GM21737 (cell line): ENCODE results near the gene HENMT1.
"Not testable (repeated sequence)": the region's sequence is repeated elsewhere in the genome, so short reads cannot be mapped to it uniquely, and the experiment has no call there.

ENCODE experiments used
- ATAC-seq: cut with Tn5 transposase; IDR thresholded peaks from one replicate; pipeline ENCODE4 v1.9.1; 2021; ENCODE audit warnings: mild to moderate bottlenecking, moderate library complexity; ENCODE audit not compliant: unreplicated experiment

HENMT1 gene

DNA sequence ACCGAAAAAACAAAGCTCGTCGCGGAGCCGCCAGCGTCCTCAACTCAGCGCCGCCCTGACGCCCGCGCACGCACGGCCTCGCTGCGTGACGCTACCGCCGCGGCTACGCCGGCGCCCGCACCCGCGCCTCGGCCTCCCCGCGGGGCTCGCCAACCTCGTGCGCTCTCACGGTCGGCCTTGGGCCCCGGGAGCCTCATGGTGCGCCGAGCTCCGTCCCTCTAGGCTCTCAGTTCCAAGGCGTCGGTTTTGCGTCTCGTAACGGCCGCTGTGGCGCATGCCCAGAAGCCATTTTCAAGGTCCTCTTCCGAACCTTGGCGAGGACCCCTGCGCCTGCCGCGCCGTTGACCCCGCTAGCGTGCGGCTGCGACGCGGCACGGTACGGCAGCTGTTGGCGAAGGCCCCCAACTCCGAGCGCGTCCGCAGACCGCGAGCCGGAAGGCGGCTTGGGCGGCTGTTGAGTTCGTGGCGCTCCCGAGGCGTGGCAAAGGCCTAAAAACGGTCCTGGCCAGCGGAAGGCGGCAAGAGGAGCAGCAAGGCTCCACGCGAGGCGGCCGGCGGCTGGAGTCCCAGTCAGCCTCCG is at the start of gene HENMT1:
HENMT1 (minus strand) TSS at position 64 of the 580 bp plus-strand sequence. CDS start 1,209 bp downstream, outside the sequence.
- peak; percentile 66 for ATAC-seq

- ATAC-seq = no peak
Measured at GRCh38 chr1:108708691-108709660, 48.1 kb upstream of the HENMT1 start.

GRCh38 chr1:108706643-108707042 is 45.8 kb upstream of the HENMT1 start:
- ATAC-seq = no peak

- ATAC-seq = no peak
Measured at GRCh38 chr1:108704496-108704895, 43.6 kb upstream of the HENMT1 start.

DNA sequence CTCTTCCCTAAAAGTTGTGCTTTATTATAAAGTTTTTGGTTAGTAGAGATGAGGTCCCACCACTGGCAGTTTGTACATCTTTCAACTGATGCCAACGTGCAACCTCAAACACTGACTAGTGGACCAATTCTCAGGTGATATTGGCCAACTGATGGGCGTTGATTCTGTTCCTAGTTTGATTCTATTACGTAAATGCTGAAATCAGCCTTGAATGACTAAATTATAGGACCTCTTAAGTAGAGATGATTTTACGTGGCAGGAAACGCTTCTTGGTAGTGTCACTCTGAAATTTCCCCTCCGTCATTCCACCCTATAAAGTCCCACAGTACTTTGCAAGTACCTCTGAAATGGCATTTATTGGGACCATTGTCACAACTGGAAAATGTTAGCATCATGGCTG is 43.0 kb upstream of the HENMT1 start:
- no peak for ATAC-seq

DNA sequence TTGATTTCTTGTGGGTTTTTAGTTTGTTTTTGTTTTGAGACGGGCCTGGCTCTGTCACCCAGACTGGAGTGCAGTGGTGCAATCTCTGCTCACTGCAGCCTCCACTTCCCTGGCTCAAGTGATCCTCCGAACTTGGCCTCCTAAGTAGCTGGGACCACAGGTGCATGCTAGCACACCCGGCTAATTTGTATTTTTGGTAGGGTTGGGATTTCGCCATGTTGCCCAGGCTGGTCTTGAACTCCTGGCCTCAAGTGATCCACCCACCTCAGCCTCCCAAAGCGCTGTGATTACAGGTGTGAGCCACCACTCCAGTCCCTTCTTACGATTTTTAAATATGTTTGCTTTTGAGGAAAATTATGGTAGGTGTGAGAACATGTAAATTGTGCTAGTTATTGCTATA is 41.2 kb upstream of the HENMT1 start:
- ATAC-seq = not testable (repeated sequence)

GRCh38 chr1:108701176-108701849 is 40.4 kb upstream of the HENMT1 start:
- ATAC-seq = no peak

DNA sequence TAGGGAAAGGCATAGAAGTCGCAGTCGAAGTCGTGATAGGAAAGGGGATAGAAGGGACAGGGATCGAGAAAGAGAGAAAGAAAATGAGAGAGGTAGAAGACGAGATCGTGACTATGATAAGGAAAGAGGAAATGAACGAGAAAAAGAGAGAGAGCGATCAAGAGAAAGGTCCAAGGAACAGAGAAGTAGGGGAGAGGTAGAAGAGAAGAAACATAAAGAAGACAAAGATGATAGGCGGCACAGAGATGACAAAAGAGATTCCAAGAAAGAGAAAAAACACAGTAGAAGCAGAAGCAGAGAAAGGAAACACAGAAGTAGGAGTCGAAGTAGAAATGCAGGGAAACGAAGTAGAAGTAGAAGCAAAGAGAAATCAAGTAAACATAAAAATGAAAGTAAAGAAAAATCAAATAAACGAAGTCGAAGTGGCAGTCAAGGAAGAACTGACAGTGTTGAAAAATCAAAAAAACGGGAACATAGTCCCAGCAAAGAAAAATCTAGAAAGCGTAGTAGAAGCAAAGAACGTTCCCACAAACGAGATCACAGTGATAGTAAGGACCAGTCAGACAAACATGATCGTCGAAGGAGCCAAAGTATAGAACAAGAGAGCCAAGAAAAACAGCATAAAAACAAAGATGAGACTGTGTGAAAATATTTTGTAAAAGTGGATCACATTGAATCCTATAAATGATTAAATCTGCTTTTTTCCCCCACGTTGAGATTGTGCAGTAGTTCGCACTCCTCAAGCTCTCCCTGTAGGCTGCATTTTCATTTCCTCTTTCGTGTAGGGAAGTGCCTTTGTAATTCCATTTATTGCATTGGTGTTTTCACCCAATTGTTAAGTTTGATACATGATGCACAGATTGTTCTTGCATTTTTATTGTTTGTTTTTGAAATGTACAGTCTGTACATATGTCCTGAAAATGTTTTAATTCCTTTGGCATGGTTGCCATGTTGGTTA is 38.8 kb upstream of the HENMT1 start:
- ATAC-seq = no peak

DNA sequence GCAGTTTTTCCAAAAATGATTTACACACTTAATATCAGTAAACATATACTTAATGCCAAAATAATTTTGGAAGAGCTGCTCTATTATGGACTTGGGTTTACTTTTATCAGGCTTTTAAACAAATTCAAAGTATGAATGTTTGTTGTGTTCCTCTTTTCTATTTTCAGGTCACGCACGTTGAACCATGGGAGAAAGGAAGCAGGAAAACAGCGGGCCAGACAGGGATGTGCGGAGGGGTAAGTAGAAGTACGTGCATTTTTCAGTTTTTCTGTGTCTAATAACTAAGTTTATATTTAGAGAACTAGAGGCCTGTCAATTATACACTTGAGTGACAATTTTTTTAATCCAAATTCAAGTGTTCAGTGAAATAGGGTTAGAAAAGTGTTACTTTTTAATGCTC is 34.6 kb upstream of the HENMT1 start:
- no peak for ATAC-seq

DNA sequence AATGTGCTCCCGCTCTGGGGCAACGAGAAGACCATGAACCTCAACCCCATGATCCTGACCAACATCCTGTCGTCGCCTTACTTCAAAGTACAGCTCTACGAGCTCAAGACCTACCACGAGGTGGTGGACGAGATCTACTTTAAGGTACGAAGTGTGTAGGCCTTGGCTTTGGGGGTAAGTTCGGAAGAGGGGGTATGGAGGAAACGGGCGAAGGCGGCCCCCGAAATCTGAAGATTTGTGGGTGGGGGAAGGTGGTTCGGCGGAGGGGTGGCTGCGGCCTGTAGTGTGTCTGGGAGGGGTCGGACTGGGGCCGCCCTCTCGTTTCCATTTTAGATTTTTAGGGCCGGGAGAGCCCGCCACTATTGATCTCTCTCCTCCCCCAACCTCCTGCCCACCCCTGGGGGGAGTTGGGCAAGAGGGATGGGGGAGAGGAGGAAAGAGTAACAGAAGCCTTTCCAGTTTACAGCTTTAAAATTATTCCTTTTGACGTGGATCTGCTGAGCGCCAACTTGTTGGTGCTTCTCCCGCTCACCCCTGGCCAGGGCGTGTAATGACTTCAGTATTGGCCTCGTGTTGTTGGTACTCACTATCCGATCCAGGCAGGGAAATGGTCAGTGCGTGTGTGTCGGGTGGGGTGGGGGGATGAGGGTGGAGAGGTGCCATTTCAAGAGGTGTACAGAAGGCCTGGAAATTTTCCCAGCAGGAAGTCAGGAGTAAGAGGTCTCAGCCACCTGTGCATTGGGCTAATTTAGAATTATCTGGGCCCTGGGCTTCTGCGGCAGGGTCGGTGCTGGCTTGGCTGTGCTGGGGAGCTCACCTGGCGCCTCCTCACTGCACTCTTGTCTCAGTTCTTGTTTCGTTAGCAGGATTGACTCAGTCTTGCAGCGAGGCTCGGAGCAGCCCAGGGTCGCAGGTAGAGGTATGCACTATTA is 32.1 kb upstream of the HENMT1 start:
- peak; percentile 49 for ATAC-seq

DNA sequence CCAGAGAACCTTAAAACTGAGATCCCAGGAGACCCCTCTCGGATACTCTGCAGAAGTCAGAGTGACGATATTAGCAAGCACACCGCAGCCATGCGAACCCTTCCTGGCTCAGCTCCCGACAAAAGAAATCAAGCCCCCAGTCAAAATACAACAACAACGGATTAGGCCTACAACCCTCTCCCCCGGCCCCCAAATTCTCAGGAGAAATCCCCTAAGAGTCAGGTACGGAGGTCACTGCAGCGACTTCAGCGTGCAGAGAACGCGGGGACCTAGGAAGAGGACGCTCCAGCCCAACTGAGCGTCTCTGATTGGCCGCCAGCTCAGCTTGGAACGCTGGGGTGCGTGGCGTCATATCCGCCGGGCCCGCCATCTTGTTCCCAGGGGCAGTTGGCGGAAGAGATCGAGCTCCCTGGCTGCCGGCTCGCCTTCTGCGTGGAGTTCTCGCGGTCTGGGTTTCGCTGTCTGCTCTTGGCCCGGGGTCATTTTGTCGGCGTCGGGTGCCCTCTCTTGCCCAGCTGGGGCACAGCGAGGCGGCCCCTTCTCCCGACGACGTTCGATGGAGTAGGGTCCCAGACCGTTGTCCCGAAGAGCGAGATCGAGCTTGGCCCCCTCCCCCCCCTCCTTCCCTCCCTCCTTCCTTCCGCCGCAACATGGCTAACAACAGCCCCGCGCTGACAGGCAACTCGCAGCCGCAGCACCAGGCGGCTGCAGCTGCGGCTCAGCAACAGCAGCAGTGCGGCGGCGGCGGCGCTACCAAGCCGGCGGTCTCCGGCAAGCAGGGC is 31.2 kb upstream of the HENMT1 start, which contains the start of gene PRPF38B:
PRPF38B (plus strand) TSS at position 369 of the 782 bp plus-strand sequence; CDS start at position 651, 282 bp downstream.
- ATAC-seq = peak; percentile 93

- no peak for ATAC-seq
Measured at GRCh38 chr1:108691128-108691941, 30.4 kb upstream of the HENMT1 start.

DNA sequence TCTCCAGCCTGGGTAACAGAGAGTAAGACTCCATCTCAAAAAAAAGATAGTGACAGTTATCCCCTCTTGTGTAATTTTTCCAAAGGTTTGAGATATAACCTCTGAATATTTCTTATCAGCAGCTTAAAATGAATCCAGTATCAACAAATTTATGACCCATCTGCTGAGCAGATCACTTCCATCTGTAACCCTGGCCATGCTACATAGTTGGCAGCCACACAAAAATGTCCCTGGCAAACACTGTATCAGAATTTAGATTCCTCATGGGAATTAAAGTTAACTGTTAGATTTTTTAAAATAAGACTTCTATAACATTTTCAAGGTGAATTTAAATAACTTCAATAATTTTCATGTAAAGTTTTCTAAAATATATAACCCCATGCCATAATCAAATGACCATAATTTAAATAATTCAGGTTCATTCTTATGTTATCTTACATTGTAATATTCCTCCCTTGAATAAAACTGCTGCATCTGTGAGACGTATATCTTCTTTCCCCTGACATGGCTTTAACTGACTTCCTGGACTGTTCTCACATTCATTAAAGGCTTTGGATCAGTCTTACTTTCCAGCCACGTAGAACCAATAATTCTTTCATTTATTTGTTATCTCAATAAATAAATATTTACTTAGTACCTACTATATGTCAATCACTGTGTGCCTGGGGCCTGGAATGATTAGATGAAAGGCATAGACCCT is 25.9 kb upstream of the HENMT1 start:
- no peak for ATAC-seq

GRCh38 chr1:108685529-108685928 is 24.6 kb upstream of the HENMT1 start:
- ATAC-seq = no peak

DNA sequence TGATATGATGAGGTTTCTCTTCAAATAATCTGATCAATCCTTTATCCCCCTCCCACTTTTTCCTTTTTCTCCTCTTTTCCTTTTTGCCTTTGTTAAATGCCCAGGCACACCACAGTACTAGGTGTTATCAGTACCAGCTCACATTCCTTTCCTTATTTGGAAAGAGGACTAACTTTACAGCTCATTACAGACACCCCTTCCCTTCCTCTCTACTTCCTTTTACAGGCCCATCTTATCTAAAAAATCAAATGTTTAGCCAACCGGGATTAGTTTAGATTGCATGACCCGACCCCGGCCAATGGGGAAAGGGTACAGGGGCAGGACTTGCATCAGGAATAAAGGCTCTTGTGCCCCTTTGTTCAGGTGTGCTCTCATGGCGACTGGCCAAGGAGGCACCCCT is 20.8 kb upstream of the HENMT1 start:
- ATAC-seq = not testable (repeated sequence)

GRCh38 chr1:108679586-108680213 is 18.8 kb upstream of the HENMT1 start:
- no peak for ATAC-seq

- ATAC-seq = no peak
Measured at GRCh38 chr1:108678706-108679105, 17.8 kb upstream of the HENMT1 start.
